ENCODE measurements around the gene B3GNT3.
A peak's percentile ranks its signal among the peaks of the same experiment; 100 is the strongest.
"Not testable (repeated sequence)": the region's sequence is repeated elsewhere in the genome, so short reads cannot be mapped to it uniquely, and the experiment has no call there.

B3GNT3 gene

GRCh38 chr19:17798599-17798998 lies 3.7 kb downstream of the B3GNT3 start:
- DNase-seq, result not testable (repeated sequence)

DNA sequence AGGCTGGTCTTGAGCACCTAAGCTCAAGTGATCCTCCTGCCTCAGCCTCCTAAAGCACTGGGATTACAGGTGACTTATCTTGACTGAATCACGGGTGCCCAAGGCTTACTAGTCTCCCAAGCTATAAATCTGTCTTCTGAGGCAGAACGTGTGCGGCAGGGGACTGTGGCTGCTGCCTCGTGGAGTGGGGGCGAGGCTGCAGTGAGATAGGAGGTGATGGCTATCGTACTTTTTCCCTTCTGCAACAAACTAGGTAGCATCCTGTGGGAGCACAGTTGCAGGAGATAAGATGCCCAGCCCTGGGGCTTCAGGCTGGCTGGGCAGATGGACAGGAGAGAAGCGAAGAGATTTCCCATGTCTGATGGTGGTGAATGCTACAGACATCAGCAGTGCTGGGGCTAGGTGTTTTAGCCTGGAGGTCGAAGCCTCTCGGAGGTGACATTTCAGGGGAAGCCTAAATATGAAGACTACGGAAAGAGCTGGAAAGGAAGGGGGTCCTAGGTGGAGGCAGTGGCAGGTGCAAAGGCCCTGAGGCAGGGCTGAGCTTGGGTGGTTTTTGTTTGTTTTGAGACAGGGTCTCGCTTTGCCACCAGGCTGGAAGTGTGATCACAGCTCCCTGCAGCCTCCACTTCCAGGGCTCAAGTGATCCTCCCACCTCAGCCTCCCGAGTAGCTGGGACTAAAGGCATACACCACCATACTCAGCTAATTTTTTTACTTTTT lies 7.4 kb downstream of the B3GNT3 start:
- DNase-seq, result no peak

- DNase-seq, result no peak
Measured at GRCh38 chr19:17803264-17803896, 8.4 kb downstream of the B3GNT3 start.

DNA sequence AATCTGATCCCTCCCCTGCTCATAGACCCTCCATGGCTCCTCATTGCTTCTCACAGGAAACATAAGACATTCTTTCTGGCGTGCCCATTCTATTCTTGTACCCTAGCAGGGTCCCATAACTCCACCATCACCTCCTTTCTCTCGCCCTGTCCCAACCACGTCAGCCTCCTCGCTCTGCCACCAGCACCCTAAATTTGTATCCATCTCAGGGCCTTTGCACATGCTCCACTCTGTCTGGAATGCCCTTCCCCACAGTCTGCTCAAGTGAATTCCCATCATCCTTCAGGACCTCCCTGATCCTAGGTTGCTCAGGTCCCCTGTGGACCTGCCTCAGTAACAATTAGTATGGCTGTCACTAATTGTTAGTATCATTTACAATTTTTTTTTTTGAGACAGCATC lies 10.5 kb downstream of the B3GNT3 start:
- no peak for DNase-seq

GRCh38 chr19:17806945-17807344 lies 12.0 kb downstream of the B3GNT3 start:
- DNase-seq, result no peak

- no peak for DNase-seq
Measured at GRCh38 chr19:17807731-17808316, 12.9 kb downstream of the B3GNT3 start.

DNA sequence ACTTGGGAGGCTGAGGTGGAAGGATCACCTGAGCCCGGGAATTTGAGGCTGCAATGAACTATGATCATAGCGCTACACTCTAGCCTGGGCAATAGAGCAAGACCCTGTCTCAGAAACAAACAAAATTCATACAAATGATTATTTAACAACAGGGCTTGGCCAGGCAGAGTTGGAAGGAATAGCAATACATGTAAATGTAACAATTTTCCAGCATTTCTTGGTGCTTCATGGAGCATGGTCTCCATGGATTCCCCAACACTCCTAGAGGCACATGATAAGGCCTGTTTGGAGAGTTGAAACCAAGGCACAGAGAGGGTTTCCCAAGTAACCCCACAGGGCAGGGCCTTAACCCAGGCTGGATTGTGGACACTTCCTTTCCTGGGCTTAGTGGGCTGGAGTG lies 16.2 kb downstream of the B3GNT3 start:
- no peak for DNase-seq

DNA sequence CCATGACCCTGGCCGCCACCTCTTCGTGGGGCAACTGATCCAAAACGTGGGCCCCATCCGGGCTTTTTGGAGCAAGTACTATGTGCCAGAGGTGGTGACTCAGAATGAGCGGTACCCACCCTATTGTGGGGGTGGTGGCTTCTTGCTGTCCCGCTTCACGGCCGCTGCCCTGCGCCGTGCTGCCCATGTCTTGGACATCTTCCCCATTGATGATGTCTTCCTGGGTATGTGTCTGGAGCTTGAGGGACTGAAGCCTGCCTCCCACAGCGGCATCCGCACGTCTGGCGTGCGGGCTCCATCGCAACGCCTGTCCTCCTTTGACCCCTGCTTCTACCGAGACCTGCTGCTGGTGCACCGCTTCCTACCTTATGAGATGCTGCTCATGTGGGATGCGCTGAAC lies 16.7 kb downstream of the B3GNT3 start:
- no peak for DNase-seq

DNA sequence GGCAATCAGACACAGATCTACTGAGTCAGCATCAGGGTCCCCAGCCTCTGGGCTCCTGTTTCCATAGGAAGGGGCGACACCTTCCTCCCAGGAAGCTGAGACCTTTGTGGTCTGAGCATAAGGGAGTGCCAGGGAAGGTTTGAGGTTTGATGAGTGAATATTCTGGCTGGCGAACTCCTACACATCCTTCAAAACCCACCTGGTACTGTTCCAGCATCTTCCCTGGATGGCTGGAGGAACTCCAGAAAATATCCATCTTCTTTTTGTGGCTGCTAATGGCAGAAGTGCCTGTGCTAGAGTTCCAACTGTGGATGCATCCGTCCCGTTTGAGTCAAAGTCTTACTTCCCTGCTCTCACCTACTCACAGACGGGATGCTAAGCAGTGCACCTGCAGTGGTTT lies 17.2 kb downstream of the B3GNT3 start:
- DNase-seq, result no peak

DNA sequence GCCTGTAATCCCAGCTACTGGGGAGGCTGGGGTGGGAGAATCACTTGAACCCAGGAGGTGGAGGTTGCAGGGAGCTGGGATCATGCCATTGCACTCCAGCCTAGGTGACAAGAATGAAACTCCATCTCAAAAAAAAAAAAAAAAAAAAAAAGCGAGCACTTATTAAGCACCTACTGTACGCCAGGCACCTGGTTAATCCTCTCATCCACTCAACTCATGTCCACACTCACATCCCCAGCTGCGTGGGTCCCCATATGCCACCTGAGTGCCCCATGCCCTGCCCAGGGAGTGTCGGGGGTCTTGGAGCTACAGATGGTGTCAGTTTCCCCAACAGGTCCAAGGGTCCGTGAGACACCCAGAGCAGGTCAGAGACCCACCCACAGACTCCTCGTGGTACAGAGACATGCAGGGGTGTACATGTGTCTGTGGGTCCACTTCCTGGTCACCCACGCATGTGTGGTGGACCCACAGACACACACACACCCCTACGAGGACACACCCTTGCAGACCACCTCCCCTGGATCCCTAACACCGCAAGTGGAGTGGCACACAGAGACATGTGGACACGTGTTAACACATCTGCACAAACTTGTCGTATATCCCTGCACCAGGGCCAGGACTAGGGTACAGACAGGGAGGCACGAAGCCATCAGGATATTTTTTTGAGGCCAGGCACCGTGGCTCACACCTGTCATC lies 22.9 kb downstream of the B3GNT3 start:
- no peak for DNase-seq

DNA sequence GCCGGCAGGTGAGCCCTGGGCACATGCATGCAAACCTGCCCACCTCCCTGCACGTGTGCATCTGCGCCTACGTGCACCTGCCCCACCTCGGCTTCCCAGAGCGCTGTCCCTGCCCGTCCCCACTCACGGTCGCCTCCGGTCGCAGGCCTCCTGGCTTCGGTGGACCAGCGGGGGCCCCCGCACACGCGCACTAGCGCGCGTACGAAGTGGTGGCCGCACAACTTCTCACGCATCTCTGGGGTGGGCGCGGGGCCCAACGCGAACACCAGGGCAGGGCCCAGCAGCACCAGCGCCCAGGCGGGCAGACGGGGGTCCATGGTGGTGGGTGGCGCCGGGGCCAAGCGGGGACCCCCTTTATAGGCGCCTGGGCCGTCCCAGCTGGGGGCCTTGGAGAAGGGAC lies 26.3 kb downstream of the B3GNT3 start, which contains the start of gene INSL3:
Gene INSL3 (minus strand): TSS at position 330 of the 400 bp plus-strand sequence. CDS start 13 bp downstream, at position 317.
- no peak for DNase-seq

DNA sequence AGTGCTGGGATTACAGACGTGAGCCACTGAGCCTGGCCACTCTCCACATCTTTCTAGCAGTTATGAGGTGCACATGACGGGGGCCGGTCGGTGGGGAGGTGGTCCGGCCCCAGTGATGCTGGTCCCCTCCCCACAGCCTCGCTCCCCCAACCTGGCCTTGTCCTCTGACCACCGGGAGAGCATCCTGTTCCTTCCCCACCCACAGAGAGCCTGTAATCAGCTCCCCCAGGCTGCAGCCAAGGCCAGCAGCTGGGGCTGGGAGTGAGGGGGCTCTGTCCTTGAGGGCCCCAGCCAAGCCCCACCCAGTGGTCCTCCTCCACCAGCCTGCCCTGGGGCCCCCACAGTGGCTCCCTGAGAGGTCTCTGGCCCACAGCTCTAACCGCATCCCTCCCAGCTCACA lies 29.4 kb downstream of the B3GNT3 start:
- no peak for DNase-seq

DNA sequence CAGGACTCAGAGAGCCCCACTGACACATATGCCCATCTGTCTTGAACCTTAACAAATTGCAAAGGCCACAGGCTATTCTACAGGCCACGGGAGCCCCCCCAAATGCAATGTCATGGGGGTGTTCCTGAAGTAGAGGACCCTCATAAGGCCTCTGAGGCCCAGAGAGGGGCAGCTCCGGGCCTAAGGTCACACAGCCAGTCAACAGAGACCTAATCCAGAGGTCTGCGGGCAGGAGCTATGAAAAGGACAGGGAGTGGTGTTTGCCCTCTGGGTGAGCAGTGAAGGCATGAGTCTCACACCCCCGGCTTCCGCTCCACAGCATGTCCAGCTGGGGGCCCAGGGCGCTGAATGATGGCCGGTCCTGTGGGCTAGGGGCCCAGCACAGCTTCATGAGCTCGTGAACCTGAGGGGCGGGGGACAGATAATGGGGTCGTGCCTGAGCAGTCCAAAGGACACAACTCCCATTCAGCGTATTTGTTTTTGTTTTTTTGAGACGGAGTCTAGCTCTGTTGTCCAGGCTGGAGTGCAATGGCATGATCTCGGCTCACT lies 31.6 kb downstream of the B3GNT3 start:
- DNase-seq, result no peak

- peak; percentile 60 for DNase-seq
Measured at GRCh38 chr19:17829855-17830566, 35.1 kb downstream of the B3GNT3 start.

- DNase-seq, result peak; percentile 82
Measured at GRCh38 chr19:17830567-17831418, 35.9 kb downstream of the B3GNT3 start.

DNA sequence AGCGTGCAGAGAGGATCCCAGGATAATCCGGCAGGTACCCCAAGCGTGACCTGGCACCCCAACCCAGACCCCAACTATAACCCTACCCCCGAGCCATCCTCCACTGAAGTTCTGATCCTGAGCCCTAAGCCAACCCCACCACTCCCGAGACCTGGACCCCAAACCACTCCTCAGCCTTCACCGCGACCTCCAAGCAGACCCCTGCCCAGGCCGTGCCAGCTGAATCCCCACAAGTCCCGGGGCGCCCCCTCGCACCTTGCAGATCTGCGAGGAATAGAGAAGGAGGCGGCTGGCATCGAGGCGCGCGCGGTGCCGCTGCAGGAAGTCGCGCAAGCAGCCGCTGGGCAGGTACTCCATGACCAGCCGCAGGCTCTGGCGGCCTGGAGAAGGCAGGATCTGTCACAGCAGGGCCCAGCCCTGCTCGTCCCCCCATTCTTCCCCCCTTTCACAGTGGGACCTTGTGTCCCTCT lies 36.5 kb downstream of the B3GNT3 start:
- DNase-seq, result no peak

- no peak for DNase-seq
Measured at GRCh38 chr19:17832443-17833208, 37.7 kb downstream of the B3GNT3 start.

GRCh38 chr19:17834350-17835181 lies 39.6 kb downstream of the B3GNT3 start:
- DNase-seq, result no peak

DNA sequence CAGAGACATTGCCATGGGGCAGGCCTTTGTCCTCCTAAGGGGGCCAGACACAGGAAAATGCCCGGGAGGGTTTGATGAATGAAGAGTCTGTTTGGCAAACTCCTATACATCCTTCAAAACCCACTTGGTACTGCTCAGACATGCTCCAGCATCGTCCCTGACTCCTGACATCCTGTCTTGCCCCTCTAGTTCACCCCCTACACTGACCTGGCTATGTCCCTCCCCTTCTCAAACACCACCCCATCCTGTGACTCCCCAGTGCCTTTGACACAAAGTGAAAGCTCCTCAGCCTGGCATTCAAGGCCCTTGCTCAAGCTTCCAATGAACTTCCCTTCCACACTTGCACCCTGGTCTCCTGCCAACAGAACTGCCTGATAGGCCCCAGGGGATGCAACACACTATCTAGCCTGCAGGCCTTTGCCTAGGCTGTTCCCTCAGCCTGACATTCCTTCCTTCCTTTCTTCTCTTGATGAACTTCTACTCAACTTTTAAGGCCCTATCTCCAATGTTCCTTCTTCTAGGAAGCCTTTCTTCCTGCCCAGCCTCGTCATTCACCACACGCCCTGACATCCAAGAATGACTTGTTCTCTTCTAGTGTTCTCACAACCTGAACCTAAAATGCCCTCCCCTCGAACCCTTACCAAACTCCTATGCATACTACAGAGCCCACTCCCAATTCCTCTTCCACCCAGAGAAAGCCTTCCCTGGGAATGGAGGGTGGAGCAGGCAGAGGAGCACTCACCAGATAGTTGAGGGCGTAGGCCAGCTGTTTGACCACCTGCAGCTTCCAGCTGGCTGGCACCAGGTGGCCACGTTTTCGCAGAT lies 40.5 kb downstream of the B3GNT3 start:
- peak; percentile 11 for DNase-seq

All from NCI-H1105 treated with DMSO at 0.1 percent for 48 hours (cell line).